Measurements from ENCODE around the gene KLF3. TPM values are rescaled to one million over a fixed set of nuclear protein-coding genes. Genes with fewer than 3 reads are reported as not detected.
A peak's percentile ranks its signal among the peaks of the same experiment; 100 is the strongest.

KLF3 gene
- total RNA-seq, 1 donor from 2014 or later, result 40.8 TPM

GRCh38 chr4:38743866-38744265 lies 79.9 kb downstream of the KLF3 start:
- H4K20me1 ChIP-seq (ENCODE audit: insufficient read depth, low read length), result no peaks in the 10 kb centered on the region
- H3K79me2 ChIP-seq (ENCODE audit: insufficient read depth, low read length), result no peaks in the 10 kb centered on the region
- TF ChIP-seq, protein P1, sequence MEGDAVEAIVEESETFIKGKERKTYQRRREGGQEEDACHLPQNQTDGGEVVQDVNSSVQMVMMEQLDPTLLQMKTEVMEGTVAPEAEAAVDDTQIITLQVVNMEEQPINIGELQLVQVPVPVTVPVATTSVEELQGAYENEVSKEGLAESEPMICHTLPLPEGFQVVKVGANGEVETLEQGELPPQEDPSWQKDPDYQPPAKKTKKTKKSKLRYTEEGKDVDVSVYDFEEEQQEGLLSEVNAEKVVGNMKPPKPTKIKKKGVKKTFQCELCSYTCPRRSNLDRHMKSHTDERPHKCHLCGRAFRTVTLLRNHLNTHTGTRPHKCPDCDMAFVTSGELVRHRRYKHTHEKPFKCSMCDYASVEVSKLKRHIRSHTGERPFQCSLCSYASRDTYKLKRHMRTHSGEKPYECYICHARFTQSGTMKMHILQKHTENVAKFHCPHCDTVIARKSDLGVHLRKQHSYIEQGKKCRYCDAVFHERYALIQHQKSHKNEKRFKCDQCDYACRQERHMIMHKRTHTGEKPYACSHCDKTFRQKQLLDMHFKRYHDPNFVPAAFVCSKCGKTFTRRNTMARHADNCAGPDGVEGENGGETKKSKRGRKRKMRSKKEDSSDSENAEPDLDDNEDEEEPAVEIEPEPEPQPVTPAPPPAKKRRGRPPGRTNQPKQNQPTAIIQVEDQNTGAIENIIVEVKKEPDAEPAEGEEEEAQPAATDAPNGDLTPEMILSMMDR (IDR thresholded peaks at IDR 0.05; ENCODE audit: insufficient read depth, low read depth, low read length), result no peak
- TF ChIP-seq EZH2 (IDR thresholded peaks at IDR 0.05; ENCODE audit: insufficient read depth, low read length), result no peak
- Mint-ChIP-seq H3K27ac (ENCODE audit: unreplicated experiment) (peak overlapping the region; percentile 16), H3K4me3 (ENCODE audit: unreplicated experiment) (peak overlapping the region; percentile 15), H3K9me3 (ENCODE audit: unreplicated experiment) (peaks cover 9% of the 10 kb centered on the region), H3K36me3 (ENCODE audit: low read depth, unreplicated experiment) (no peaks in the 10 kb centered on the region), H3K4me1 (ENCODE audit: low read depth, unreplicated experiment) (peaks cover 6% of the 10 kb centered on the region), H3K27me3 (ENCODE audit: low read depth, unreplicated experiment) (no peaks in the 10 kb centered on the region)
- H3K4me2 ChIP-seq (ENCODE audit: low read length), result no peak overlapping the region
- H3K4me3 ChIP-seq (ENCODE audit: insufficient read depth, low read depth, low read length), result no peak overlapping the region
- no peaks in the 10 kb centered on the region for H3K36me3 ChIP-seq (ENCODE audit: insufficient read depth, low read length)
- peak overlapping the region; percentile 16 for H2AFZ ChIP-seq (ENCODE audit: low read depth, low read length)
- H3K9ac ChIP-seq (ENCODE audit: low read length), result no peak overlapping the region
- H3K27ac ChIP-seq (ENCODE audit: low read depth, low read length), result no peak overlapping the region
- no peaks in the 10 kb centered on the region for H3K4me1 ChIP-seq (ENCODE audit: insufficient read depth, low read length)
- H3K9me3 ChIP-seq (ENCODE audit: insufficient read depth, low read depth, low read length), result no peaks in the 10 kb centered on the region
- no peaks in the 10 kb centered on the region for H3K27me3 ChIP-seq (ENCODE audit: insufficient read depth, low read length)
- no peak for FAIRE-seq
- DNase-seq (ENCODE audit: low read depth), result no peak

DNA sequence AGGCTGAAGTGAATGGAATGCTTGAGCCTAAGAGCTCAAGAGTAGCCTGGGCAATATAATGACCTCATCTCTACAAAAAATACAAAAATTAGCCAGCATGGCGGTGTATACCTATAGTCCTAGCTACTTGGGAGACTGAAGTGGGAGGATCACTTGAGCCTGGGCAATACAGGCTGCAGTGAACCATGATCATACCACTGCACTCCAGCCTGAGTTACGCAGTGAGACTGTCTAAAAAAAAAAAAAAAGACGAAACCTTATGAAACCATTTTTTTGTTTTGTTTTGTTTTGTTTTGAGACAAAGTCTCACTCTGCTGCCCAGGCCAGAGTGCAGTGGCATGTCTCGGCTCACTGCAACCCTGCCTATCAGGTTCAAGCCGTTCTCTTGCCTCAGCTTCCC lies 81.9 kb downstream of the KLF3 start:
- Mint-ChIP-seq H3K27ac (ENCODE audit: unreplicated experiment) (no peak overlapping the region), H3K36me3 (ENCODE audit: low read depth, unreplicated experiment) (peaks cover under 1% of the 10 kb centered on the region), H3K9me3 (ENCODE audit: unreplicated experiment) (peaks cover 9% of the 10 kb centered on the region), H3K4me3 (ENCODE audit: unreplicated experiment) (no peak overlapping the region), H3K27me3 (ENCODE audit: low read depth, unreplicated experiment) (no peaks in the 10 kb centered on the region), H3K4me1 (ENCODE audit: low read depth, unreplicated experiment) (peaks cover 8% of the 10 kb centered on the region)
- no peaks in the 10 kb centered on the region for H3K9me3 ChIP-seq (ENCODE audit: insufficient read depth, low read depth, low read length)
- H3K36me3 ChIP-seq (ENCODE audit: insufficient read depth, low read length), result no peaks in the 10 kb centered on the region
- FAIRE-seq (no peak), DNase-seq (ENCODE audit: low read depth) (no peak)
- H3K9ac ChIP-seq (ENCODE audit: low read length), result no peak overlapping the region
- no peaks in the 10 kb centered on the region for H3K4me1 ChIP-seq (ENCODE audit: insufficient read depth, low read length)
- no peak overlapping the region for H3K4me2 ChIP-seq (ENCODE audit: low read length)
- TF ChIP-seq, protein P1 (IDR thresholded peaks at IDR 0.05; ENCODE audit: insufficient read depth, low read depth, low read length), result no peak
- no peak for TF ChIP-seq EZH2 (IDR thresholded peaks at IDR 0.05; ENCODE audit: insufficient read depth, low read length)
- H4K20me1 ChIP-seq (ENCODE audit: insufficient read depth, low read length), result no peaks in the 10 kb centered on the region
- H3K27ac ChIP-seq (ENCODE audit: low read depth, low read length), result no peak overlapping the region
- no peak overlapping the region for H3K4me3 ChIP-seq (ENCODE audit: insufficient read depth, low read depth, low read length)
- no peak overlapping the region for H2AFZ ChIP-seq (ENCODE audit: low read depth, low read length)
- no peaks in the 10 kb centered on the region for H3K27me3 ChIP-seq (ENCODE audit: insufficient read depth, low read length)
- H3K79me2 ChIP-seq (ENCODE audit: insufficient read depth, low read length), result no peaks in the 10 kb centered on the region

GRCh38 chr4:38747629-38748028 lies 83.6 kb downstream of the KLF3 start:
- H3K27ac ChIP-seq (ENCODE audit: low read depth, low read length), result no peak overlapping the region
- H3K4me3 ChIP-seq (ENCODE audit: insufficient read depth, low read depth, low read length), result no peak overlapping the region
- Mint-ChIP-seq H3K36me3 (ENCODE audit: low read depth, unreplicated experiment) (peaks cover 2% of the 10 kb centered on the region), H3K27ac (ENCODE audit: unreplicated experiment) (no peak overlapping the region), H3K27me3 (ENCODE audit: low read depth, unreplicated experiment) (no peaks in the 10 kb centered on the region), H3K9me3 (ENCODE audit: unreplicated experiment) (peaks cover 9% of the 10 kb centered on the region), H3K4me3 (ENCODE audit: unreplicated experiment) (no peak overlapping the region), H3K4me1 (ENCODE audit: low read depth, unreplicated experiment) (peaks cover 10% of the 10 kb centered on the region)
- H3K27me3 ChIP-seq (ENCODE audit: insufficient read depth, low read length), result no peaks in the 10 kb centered on the region
- no peak overlapping the region for H3K9ac ChIP-seq (ENCODE audit: low read length)
- H3K4me1 ChIP-seq (ENCODE audit: insufficient read depth, low read length), result peaks cover 9% of the 10 kb centered on the region
- TF ChIP-seq, protein P1 (IDR thresholded peaks at IDR 0.05; ENCODE audit: insufficient read depth, low read depth, low read length), result no peak
- H3K9me3 ChIP-seq (ENCODE audit: insufficient read depth, low read depth, low read length), result no peaks in the 10 kb centered on the region
- FAIRE-seq (no peak), DNase-seq (ENCODE audit: low read depth) (no peak)
- H2AFZ ChIP-seq (ENCODE audit: low read depth, low read length), result no peak overlapping the region
- H3K36me3 ChIP-seq (ENCODE audit: insufficient read depth, low read length), result no peaks in the 10 kb centered on the region
- no peaks in the 10 kb centered on the region for H3K79me2 ChIP-seq (ENCODE audit: insufficient read depth, low read length)
- H4K20me1 ChIP-seq (ENCODE audit: insufficient read depth, low read length), result no peaks in the 10 kb centered on the region
- H3K4me2 ChIP-seq (ENCODE audit: low read length), result no peak overlapping the region

Data from astrocyte (in vitro differentiated cells and primary cell).